ENCODE measurements around the gene OR8I2. TPM values are rescaled to one million over a fixed set of nuclear protein-coding genes. Genes with fewer than 3 reads are reported as not detected.
"Not testable (repeated sequence)": the region's sequence is repeated elsewhere in the genome, so short reads cannot be mapped to it uniquely, and the experiment has no call there.

Gene OR8I2
- total and polyA plus RNA-seq, 2 of the 13 experiments (the other 11 are each of a cell fraction or from before 2014, with no cell fraction given): not detected

GRCh38 chr11:56048480-56048879 lies 44.6 kb upstream of the OR8I2 start:
- Histone ChIP-seq H3K27me3 (ENCODE audit: control insufficient read depth in 1 of 2, insufficient read depth in 2 of 2, low read length in 2 of 2) (no peaks in the 10 kb centered on the region), H3K36me3 (replicated peaks in 1 of 2; ENCODE audit: control insufficient read depth in 1 of 2, insufficient read depth in 2 of 2, low read length in 2 of 2) (no peaks in the 10 kb centered on the region), H3K27ac (ENCODE audit: extremely low read length, insufficient read depth, low read length) (no peak overlapping the region), H2AFZ (ENCODE audit: low read length) (no peak overlapping the region), H3K79me2 (ENCODE audit: insufficient read depth, low read length) (no peaks in the 10 kb centered on the region), H3K9ac (ENCODE audit: insufficient read depth, low read depth, low read length) (no peak overlapping the region), H4K20me1 (ENCODE audit: insufficient read depth, low read length) (no peaks in the 10 kb centered on the region), H3K4me2 (ENCODE audit: low read depth, low read length) (no peak overlapping the region), H3K4me3 (replicated peaks in 1 of 3; ENCODE audit: insufficient read depth in 1 of 3, low read depth in 2 of 3, low read length in 3 of 3) (no peak overlapping the region), H3K9me3 (ENCODE audit: low read length) (peaks cover 43% of the 10 kb centered on the region), H3K4me1 (ENCODE audit: insufficient read depth, low read length) (no peaks in the 10 kb centered on the region)
- 24% methylated on average over 4 of the region's 4 CpGs for WGBS (ENCODE audit: low lambda C conversion rate)
- DNase-seq (ENCODE audit: low spot score) (no peak), FAIRE-seq (no peak), ATAC-seq (no peak)
- ChIA-PET POLR2A (no interaction called here), CTCF (ENCODE audit: low intra/inter-chr PET ratio, low total read pairs) (no interaction called here)
- intact Hi-C loops (cut with micrococcal nuclease; ENCODE audit: unreplicated experiment) (no loop called here), in situ Hi-C loops (cut with HindIII; ENCODE audit: extremely low pct_ligation_motif_present, low pct_unique_long_range_greater_than_20kb) (no loop called here)
- TF ChIP-seq MEIS2 (CRISPR knock-in tag; IDR thresholded peaks at IDR 0.05): no peak
- no peak for TF ChIP-seq ZNF510 (CRISPR knock-in tag; IDR thresholded peaks at IDR 0.05; ENCODE audit: low read depth)
- BruUV-seq (replicated peaks): no TSS peak

- no peak for ATAC-seq
- intact Hi-C loops (cut with micrococcal nuclease; ENCODE audit: unreplicated experiment): no loop called here
- H3K4me1 ChIP-seq (ENCODE audit: insufficient read depth, low read length): no peaks in the 10 kb centered on the region
- no peak overlapping the region for H3K27ac ChIP-seq (ENCODE audit: extremely low read length, insufficient read depth, low read length)
- in situ Hi-C loops (cut with HindIII; ENCODE audit: extremely low pct_ligation_motif_present, low pct_unique_long_range_greater_than_20kb): no loop called here
- H3K9me3 ChIP-seq (ENCODE audit: low read length): peaks cover 41% of the 10 kb centered on the region
- POLR2A ChIA-PET: no interaction called here
- no peak overlapping the region for H3K9ac ChIP-seq (ENCODE audit: insufficient read depth, low read depth, low read length)
- H3K79me2 ChIP-seq (ENCODE audit: insufficient read depth, low read length): no peaks in the 10 kb centered on the region
- H3K4me2 ChIP-seq (ENCODE audit: low read depth, low read length): no peak overlapping the region
- no peak for FAIRE-seq
- H3K36me3 ChIP-seq (replicated peaks in 1 of 2; ENCODE audit: control insufficient read depth in 1 of 2, insufficient read depth in 2 of 2, low read length in 2 of 2): no peaks in the 10 kb centered on the region
- H2AFZ ChIP-seq (ENCODE audit: low read length): no peak overlapping the region
- H4K20me1 ChIP-seq (ENCODE audit: insufficient read depth, low read length): no peaks in the 10 kb centered on the region
- no TSS peak for BruUV-seq (replicated peaks)
- H3K27me3 ChIP-seq (ENCODE audit: control insufficient read depth in 1 of 2, insufficient read depth in 2 of 2, low read length in 2 of 2): no peaks in the 10 kb centered on the region
- CTCF ChIA-PET (ENCODE audit: low intra/inter-chr PET ratio, low total read pairs): no interaction called here
- 2% methylated on average over 2 of the region's 2 CpGs for WGBS (ENCODE audit: low lambda C conversion rate)
- no peak for TF ChIP-seq TCF7L2 (IDR thresholded peaks at IDR 0.05; ENCODE audit: low read depth, low read length)
- TF ChIP-seq, protein P1, sequence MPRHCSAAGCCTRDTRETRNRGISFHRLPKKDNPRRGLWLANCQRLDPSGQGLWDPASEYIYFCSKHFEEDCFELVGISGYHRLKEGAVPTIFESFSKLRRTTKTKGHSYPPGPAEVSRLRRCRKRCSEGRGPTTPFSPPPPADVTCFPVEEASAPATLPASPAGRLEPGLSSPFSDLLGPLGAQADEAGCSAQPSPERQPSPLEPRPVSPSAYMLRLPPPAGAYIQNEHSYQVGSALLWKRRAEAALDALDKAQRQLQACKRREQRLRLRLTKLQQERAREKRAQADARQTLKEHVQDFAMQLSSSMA (CRISPR knock-in tag; IDR thresholded peaks at IDR 0.05): no peak
- TF ChIP-seq, protein P2, sequence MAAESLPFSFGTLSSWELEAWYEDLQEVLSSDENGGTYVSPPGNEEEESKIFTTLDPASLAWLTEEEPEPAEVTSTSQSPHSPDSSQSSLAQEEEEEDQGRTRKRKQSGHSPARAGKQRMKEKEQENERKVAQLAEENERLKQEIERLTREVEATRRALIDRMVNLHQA (CRISPR knock-in tag; IDR thresholded peaks at IDR 0.05): no peak
- no peak for TF ChIP-seq ZNF703 (CRISPR knock-in tag; IDR thresholded peaks at IDR 0.05; ENCODE audit: borderline replicate concordance)
- TF ChIP-seq CCDC6 (CRISPR knock-in tag; IDR thresholded peaks at IDR 0.05): no peak
- TF ChIP-seq ZNF274 (CRISPR knock-in tag; IDR thresholded peaks at IDR 0.05): no peak
- TF ChIP-seq KAT8 (CRISPR knock-in tag; IDR thresholded peaks at IDR 0.05): no peak
- no peak for TF ChIP-seq SMAD9 (CRISPR knock-in tag; IDR thresholded peaks at IDR 0.05)
- TF ChIP-seq NR1H2 (CRISPR knock-in tag; IDR thresholded peaks at IDR 0.05; ENCODE audit: borderline replicate concordance, low read depth): no peak
- no peak for TF ChIP-seq MLLT10 (CRISPR knock-in tag; IDR thresholded peaks at IDR 0.05)
- TF ChIP-seq NFKBIZ (CRISPR knock-in tag; IDR thresholded peaks at IDR 0.05): no peak
- no peak for TF ChIP-seq ZSCAN30 (CRISPR knock-in tag; IDR thresholded peaks at IDR 0.05)
- H3K4me3 ChIP-seq (replicated peaks in 1 of 3; ENCODE audit: insufficient read depth in 1 of 3, low read depth in 2 of 3, low read length in 3 of 3): no peak overlapping the region
- no peak for DNase-seq (ENCODE audit: low spot score)
These were observed 43.6 kb upstream of the OR8I2 start for GRCh38 chr11:56049487-56049886.

- H3K4me3 ChIP-seq (replicated peaks in 1 of 3; ENCODE audit: insufficient read depth in 1 of 3, low read depth in 2 of 3, low read length in 3 of 3); H3K4me2 ChIP-seq (ENCODE audit: low read depth, low read length); H3K4me1 ChIP-seq (ENCODE audit: insufficient read depth, low read length); BruUV-seq (replicated peaks); H3K79me2 ChIP-seq (ENCODE audit: insufficient read depth, low read length); DNase-seq (ENCODE audit: low spot score); H4K20me1 ChIP-seq (ENCODE audit: insufficient read depth, low read length); in situ Hi-C loops (cut with HindIII; ENCODE audit: extremely low pct_ligation_motif_present, low pct_unique_long_range_greater_than_20kb); intact Hi-C loops (cut with micrococcal nuclease; ENCODE audit: unreplicated experiment); FAIRE-seq; H3K27ac ChIP-seq (ENCODE audit: extremely low read length, insufficient read depth, low read length); H3K27me3 ChIP-seq (ENCODE audit: control insufficient read depth in 1 of 2, insufficient read depth in 2 of 2, low read length in 2 of 2); H2AFZ ChIP-seq (ENCODE audit: low read length); CTCF ChIA-PET (ENCODE audit: low intra/inter-chr PET ratio, low total read pairs); POLR2A ChIA-PET; H3K36me3 ChIP-seq (replicated peaks in 1 of 2; ENCODE audit: control insufficient read depth in 1 of 2, insufficient read depth in 2 of 2, low read length in 2 of 2); H3K9ac ChIP-seq (ENCODE audit: insufficient read depth, low read depth, low read length); ATAC-seq: not testable (repeated sequence)
- H3K9me3 ChIP-seq (ENCODE audit: low read length): peaks cover 34% of the 10 kb centered on the region
- WGBS (ENCODE audit: low lambda C conversion rate): 20% methylated on average over 4 of the region's 4 CpGs
These were observed 36.7 kb upstream of the OR8I2 start for GRCh38 chr11:56056366-56056765.
